Measurements from ENCODE around the gene ZFYVE28.
A peak's percentile ranks its signal among the peaks of the same experiment; 100 is the strongest.

The ZFYVE28 gene

GRCh38 chr4:2291705-2292645 lies 126.5 kb downstream of the ZFYVE28 start:
- DNase-seq (ENCODE audit: low read depth in 3 of 3, low spot score in 1 of 3), result no peak

- peak in 2 of 3 donors; percentile 38 to 59 for DNase-seq (ENCODE audit: low read depth in 3 of 3, low spot score in 1 of 3)
These were observed 127.3 kb downstream of the ZFYVE28 start for GRCh38 chr4:2290974-2291704.

- DNase-seq (ENCODE audit: low read depth in 3 of 3, low spot score in 1 of 3), result no peak
These were observed 128.0 kb downstream of the ZFYVE28 start for GRCh38 chr4:2290488-2290887.

- DNase-seq (ENCODE audit: low read depth in 3 of 3, low spot score in 1 of 3), result no peak
These were observed 128.5 kb downstream of the ZFYVE28 start for GRCh38 chr4:2289955-2290333.

- DNase-seq (ENCODE audit: low read depth in 3 of 3, low spot score in 1 of 3), result no peak
These were observed 129.0 kb downstream of the ZFYVE28 start for GRCh38 chr4:2289311-2289954.

DNA sequence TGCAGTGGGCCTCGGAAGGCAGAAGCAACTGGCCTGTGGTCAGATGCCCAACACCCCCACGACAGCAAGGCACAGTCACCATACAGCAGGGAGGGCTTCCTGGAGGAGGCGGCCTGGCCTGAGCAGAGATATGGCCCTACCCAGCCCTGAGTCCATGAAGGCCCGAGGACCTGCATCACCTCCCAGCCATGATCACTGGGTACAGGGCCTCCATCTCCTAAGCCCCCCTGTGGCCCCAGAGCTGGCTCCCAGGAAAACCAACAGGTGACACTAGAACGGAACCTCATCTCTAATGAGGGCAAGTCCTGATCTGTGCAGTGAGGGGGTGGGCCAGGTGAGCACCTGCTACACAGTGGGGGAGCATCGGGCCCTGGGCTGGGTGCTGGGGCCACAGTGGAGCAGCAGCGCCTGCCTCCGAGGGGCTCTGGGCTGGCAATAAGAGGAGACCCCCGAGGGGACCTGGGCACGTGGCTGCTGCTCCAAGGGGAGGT lies 130.3 kb downstream of the ZFYVE28 start:
- no peak for DNase-seq (ENCODE audit: low read depth in 3 of 3, low spot score in 1 of 3)

DNA sequence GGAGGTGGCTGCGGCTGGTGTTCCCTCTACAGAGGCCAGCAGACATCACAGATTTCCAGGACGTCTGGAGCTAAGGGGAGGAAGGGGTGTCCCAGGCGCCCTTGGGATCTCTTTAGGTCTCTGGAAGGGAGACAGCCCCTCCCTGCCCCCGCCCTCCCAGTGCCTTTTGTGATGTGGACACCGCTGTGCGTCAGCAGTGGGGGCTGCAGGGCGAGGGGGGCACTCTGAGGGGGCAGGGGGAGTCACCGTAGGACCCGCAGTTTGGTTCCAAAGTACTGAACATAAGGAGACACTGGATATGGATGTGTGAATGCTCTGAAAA lies 130.9 kb downstream of the ZFYVE28 start:
- DNase-seq (ENCODE audit: low read depth in 3 of 3, low spot score in 1 of 3), result no peak

DNA sequence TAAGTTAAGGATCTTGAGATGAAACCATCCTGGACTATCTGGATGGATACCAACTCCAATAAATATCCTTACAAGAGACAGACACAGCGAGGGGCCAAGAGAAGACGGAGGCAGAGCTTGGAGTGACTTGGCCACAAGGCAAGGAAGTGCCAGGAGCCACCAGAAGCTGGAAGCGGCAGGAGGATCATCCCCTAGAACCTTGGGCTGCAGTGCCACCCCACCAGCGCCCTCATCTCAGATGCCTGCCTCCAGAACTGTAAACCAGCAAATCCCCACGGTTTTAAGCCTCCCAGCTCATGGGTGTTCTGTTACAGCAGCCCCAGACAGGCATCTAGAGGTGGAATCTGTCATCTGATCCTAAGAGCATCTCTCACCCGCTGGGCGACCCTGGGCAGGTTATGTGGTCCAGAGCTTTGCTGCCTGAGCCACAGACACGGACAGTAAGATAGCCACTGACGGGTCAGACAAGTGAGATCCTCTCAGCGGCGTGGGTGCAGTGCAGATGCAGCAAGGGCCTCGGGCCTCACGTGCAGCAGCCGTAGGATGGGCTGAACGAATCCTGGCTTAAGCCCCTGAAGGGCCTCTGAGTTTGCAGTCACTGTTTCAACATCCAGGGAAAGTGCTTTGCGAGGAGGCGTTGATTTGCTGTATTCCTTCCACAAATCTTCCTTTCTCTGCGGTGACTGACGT lies 131.4 kb downstream of the ZFYVE28 start:
- DNase-seq (ENCODE audit: low read depth in 3 of 3, low spot score in 1 of 3), result no peak

DNA sequence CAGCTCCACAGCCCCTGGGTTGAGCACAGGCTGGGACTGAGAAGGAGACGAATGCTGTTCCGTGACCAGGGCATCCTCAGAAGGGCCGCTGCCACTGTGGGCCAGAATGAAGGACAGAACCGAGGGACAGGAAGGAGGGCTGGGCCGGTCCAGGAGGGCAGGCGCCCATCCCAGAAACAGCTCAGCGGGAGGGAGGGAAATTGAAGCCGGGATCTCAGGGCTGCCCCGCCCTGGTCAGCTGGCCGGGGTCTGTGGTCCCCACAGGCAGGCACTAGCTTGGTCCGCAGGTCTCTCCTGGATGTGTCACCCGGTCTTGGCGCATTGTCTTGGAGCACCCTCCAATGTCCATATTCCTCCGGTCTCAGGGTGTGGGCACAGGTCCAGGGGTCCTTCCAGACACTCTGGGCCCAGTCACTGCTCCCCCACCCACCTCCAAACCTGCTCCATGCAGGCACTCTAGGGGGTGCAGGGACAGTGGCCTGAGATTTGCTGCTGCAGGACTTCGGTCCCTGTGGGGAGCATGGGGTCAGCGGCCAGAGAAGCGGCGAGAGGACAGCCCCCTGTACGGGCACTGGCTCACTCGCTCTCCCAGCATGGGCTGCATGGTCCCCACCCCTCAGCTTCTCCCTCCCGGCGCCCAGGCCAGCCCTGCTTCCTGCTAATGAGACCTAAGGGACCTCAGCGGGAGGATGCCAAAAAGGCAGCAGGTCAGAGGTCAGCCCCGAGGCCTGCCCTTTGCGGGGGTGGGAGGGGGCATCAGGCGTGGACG lies 132.6 kb downstream of the ZFYVE28 start:
- no peak for DNase-seq (ENCODE audit: low read depth in 3 of 3, low spot score in 1 of 3)

GRCh38 chr4:2284934-2285612 lies 133.4 kb downstream of the ZFYVE28 start:
- no peak for DNase-seq (ENCODE audit: low read depth in 3 of 3, low spot score in 1 of 3)

- no peak for DNase-seq (ENCODE audit: low read depth in 3 of 3, low spot score in 1 of 3)
These were observed 134.1 kb downstream of the ZFYVE28 start for GRCh38 chr4:2284161-2284933.

GRCh38 chr4:2283199-2283711 lies 135.2 kb downstream of the ZFYVE28 start:
- no peak for DNase-seq (ENCODE audit: low read depth in 3 of 3, low spot score in 1 of 3)

DNA sequence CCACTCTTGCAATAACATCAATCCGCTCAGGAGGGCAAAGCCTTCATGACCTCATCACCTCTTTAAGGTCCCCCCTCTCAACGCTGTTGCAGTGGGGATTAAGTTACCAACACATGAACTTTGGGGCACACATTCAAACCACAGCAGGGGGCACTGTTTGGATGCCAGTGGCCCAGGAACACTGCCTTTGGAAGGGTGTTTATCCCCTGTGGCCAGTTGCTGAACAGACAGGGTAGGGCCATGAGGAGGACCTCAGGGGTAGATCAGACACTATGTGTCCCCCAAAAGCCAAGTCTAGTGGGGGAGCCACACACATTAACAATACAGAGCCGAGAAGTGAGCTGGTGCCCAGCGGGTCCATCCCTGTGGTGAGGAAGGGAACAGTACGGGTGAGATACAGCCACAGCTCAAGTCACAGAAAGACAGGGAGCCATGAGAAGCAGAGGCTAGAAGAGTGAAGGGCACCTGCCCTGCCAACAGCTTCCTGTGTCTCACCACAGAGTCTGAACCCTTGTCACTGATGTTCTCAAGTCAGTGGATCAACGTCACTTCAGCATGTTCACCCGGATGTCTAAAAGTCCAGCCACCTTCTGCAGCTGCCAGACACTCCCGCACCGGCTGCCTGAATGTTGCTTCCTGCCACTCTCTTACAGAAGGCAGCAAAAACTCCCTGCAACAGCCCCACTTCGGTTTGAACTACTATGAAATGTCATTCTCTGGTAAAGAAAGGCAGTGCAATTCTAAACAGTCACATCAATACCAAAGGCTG lies 136.7 kb downstream of the ZFYVE28 start:
- peak in 2 of 3 donors; percentile 67 to 79 for DNase-seq (ENCODE audit: low read depth in 3 of 3, low spot score in 1 of 3)

GRCh38 chr4:2280531-2281300 lies 137.7 kb downstream of the ZFYVE28 start:
- no peak for DNase-seq (ENCODE audit: low read depth in 3 of 3, low spot score in 1 of 3)

GRCh38 chr4:2277956-2278355 lies 140.5 kb downstream of the ZFYVE28 start:
- DNase-seq (ENCODE audit: low read depth in 3 of 3, low spot score in 1 of 3), result no peak

DNA sequence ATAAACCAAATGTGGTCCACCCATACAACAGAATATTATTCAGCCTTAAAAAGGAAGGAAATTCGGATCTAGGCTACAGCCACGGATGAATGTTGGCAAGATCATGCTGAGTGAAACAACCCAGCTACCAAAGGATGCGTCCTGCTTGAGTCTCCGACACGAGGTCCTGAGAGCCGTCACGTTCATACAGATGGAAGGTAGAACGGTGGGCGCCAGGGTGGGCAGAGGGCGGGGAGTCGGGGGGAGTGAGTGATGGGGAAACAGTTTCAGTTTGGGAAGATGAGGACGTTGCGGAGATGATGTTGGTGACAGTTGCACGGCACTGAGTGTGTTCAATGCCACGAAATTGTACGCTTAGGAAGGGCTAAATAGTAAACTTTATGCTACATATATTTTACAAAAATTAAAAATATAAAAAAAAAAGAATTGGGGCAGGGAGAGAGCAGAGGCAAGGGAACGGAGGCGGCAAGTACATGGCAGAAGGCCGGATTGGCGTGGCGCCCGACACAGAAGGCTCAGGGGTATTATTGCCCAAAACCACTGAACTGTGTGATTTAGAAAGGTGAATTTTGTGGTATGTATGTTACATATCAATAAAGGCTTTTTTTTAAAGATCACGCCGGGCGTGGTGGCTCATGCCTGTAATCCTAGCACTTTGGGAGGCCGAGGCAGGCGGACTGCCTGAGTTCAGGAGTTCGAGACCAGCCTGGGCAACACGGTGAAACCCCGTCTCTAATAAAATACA lies 141.7 kb downstream of the ZFYVE28 start:
- no peak for DNase-seq (ENCODE audit: low read depth in 3 of 3, low spot score in 1 of 3)
